ENCODE results near the gene KIR3DL1. TPM values are rescaled to one million over a fixed set of nuclear protein-coding genes. Genes with fewer than 3 reads are reported as not detected.
"Not testable (repeated sequence)": the region's sequence is repeated elsewhere in the genome, so short reads cannot be mapped to it uniquely, and the experiment has no call there.

KIR3DL1 gene
- total and polyA plus RNA-seq, 7 experiments from 2014 or later = 0.14 to 2.0 (median 1.1) TPM; not detected in 4

DNA sequence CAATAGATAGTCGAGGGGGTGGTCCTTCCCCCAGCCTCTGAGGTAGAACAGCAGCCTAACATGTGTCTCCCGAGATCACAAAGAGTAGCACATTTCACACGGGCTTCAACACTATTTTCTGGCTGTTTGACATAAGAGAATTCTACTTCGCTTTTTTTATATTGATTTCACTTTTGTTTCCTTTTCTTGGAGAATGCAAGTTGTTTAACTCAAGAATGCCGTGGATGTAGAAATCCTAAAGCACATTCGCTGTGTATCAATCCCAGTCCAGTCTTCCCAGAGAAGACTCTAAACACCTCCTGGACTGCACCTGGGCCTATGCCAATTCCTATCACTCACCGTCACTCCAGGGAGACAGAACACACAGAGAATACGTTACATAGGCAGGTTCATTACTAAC, 11.8 kb downstream of the KIR3DL1 start:
- intact Hi-C loops (cut with micrococcal nuclease); H3K4me1 Mint-ChIP-seq; H3K9me3 ChIP-seq (ENCODE audit: control insufficient read depth in 2 of 3, low read length in 3 of 3); POLR2A ChIA-PET; DNase-seq; H3K27me3 ChIP-seq (ENCODE audit: control insufficient read depth in 2 of 2, insufficient read depth in 2 of 2, low read length in 2 of 2); H3K4me3 ChIP-seq (ENCODE audit: low read length); H3K36me3 ChIP-seq (ENCODE audit: control insufficient read depth in 2 of 3, insufficient read depth in 3 of 3, low read length in 3 of 3); CTCF ChIA-PET; H3K36me3 Mint-ChIP-seq; H3K27ac Mint-ChIP-seq; H3K4me3 Mint-ChIP-seq; H3K4me1 ChIP-seq (ENCODE audit: control insufficient read depth in 2 of 2, insufficient read depth in 2 of 2, low read length in 2 of 2); H3K27ac ChIP-seq (ENCODE audit: low read depth, low read length); ATAC-seq: not testable (repeated sequence)
- peaks cover 0 to 23% (median 5%) of the 10 kb centered on the region in 11 donors for H3K9me3 Mint-ChIP-seq
- H3K27me3 Mint-ChIP-seq = peaks cover 3 to 41% (median 18%) of the 10 kb centered on the region in 5 donors

DNA sequence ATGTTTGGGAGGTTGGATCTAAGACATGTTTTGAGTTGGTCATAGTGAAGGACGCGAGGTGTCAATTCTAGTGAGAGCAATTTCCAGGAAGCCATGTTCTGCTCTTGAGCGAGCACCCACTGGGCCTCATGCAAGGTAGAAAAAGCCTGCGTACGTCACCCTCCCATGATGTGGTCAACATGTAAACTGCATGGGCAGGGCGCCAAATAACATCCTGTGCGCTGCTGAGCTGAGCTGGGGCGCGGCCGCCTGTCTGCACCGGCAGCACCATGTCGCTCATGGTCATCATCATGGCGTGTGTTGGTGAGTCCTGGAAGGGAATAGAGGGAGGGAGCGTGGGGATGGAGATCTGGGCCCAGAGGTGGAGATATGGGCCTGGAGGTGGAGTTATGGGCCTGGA, 16.2 kb downstream of the KIR3DL1 start, which contains the start of gene KIR2DS4:
TSS of gene KIR2DS4 (plus strand) at position 181 of the 400 bp plus-strand sequence.
- CTCF ChIA-PET; H3K36me3 Mint-ChIP-seq; H3K36me3 ChIP-seq (ENCODE audit: control insufficient read depth in 2 of 3, insufficient read depth in 3 of 3, low read length in 3 of 3); H3K9me3 ChIP-seq (ENCODE audit: control insufficient read depth in 2 of 3, low read length in 3 of 3); POLR2A ChIA-PET; H3K27ac Mint-ChIP-seq; H3K27me3 ChIP-seq (ENCODE audit: control insufficient read depth in 2 of 2, insufficient read depth in 2 of 2, low read length in 2 of 2); DNase-seq; H3K4me3 ChIP-seq (ENCODE audit: low read length); H3K4me1 Mint-ChIP-seq; H3K4me1 ChIP-seq (ENCODE audit: control insufficient read depth in 2 of 2, insufficient read depth in 2 of 2, low read length in 2 of 2); ATAC-seq; H3K27ac ChIP-seq (ENCODE audit: low read depth, low read length): not testable (repeated sequence)
- peak within 1 kb of the TSS in 1 of 10 donors; percentile 40 for H3K4me3 Mint-ChIP-seq
- H3K27me3 Mint-ChIP-seq = peaks cover 0 to 29% (median 12%) of the 10 kb centered on the region in 5 donors
- intact Hi-C loops (cut with micrococcal nuclease) = loop anchor here in 1 of 2 donors (10.0 kb wide), 1 partner anchor 78 kb away; no protein-coding TSS in a partner anchor
- H3K9me3 Mint-ChIP-seq = peaks cover 0 to 12% (median 3%) of the 10 kb centered on the region in 11 donors

DNA sequence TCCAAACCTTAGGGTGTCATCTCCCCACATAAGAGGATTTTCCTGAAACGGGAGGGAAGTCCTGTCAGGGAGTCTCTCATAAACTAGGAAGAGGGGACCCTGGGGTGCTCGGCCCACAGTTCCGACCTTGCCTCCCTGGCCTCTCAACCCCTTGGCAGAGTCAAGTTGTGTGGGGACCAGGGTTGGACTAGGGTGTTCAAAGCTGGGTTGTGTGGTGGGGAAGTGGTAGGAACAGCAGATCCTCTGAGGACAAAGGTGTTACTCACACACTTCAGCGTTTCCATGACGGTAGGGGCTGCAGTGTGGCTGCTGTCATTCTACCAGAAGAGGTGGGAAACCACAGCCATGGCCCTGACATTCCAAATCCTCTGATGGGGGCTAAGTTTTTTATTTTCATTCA, 18.9 kb downstream of the KIR3DL1 start:
- H3K4me1 ChIP-seq (ENCODE audit: control insufficient read depth in 2 of 2, insufficient read depth in 2 of 2, low read length in 2 of 2); CTCF ChIA-PET: not testable (repeated sequence)

DNA sequence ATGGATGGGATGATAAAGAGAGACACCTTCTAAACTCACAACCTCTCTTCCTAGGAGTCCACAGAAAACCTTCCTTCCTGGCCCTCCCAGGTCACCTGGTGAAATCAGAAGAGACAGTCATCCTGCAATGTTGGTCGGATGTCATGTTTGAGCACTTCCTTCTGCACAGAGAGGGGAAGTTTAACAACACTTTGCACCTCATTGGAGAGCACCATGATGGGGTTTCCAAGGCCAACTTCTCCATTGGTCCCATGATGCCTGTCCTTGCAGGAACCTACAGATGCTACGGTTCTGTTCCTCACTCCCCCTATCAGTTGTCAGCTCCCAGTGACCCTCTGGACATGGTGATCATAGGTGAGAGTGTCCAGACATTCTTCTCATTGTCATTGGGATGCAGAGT, 21.3 kb downstream of the KIR3DL1 start:
- H3K4me1 Mint-ChIP-seq; DNase-seq; H3K4me3 Mint-ChIP-seq; H3K9me3 Mint-ChIP-seq; H3K36me3 ChIP-seq (ENCODE audit: control insufficient read depth in 2 of 3, insufficient read depth in 3 of 3, low read length in 3 of 3); H3K27me3 ChIP-seq (ENCODE audit: control insufficient read depth in 2 of 2, insufficient read depth in 2 of 2, low read length in 2 of 2); H3K9me3 ChIP-seq (ENCODE audit: control insufficient read depth in 2 of 3, low read length in 3 of 3); POLR2A ChIA-PET; H3K4me3 ChIP-seq (ENCODE audit: low read length); H3K27ac ChIP-seq (ENCODE audit: low read depth, low read length); H3K4me1 ChIP-seq (ENCODE audit: control insufficient read depth in 2 of 2, insufficient read depth in 2 of 2, low read length in 2 of 2); H3K27ac Mint-ChIP-seq; H3K36me3 Mint-ChIP-seq; H3K27me3 Mint-ChIP-seq; CTCF ChIA-PET: not testable (repeated sequence)
- intact Hi-C loops (cut with micrococcal nuclease) = loop anchor here in 1 of 2 donors (10.0 kb wide), 1 partner anchor 83 kb away; no protein-coding TSS in a partner anchor
- peak; percentile 45 for ATAC-seq

More for the DNA sequence above, 18.9 kb downstream of the KIR3DL1 start:
- POLR2A ChIA-PET; H3K36me3 Mint-ChIP-seq; DNase-seq; H3K9me3 Mint-ChIP-seq; H3K4me3 Mint-ChIP-seq; H3K27ac Mint-ChIP-seq; H3K27me3 ChIP-seq (ENCODE audit: control insufficient read depth in 2 of 2, insufficient read depth in 2 of 2, low read length in 2 of 2); H3K4me3 ChIP-seq (ENCODE audit: low read length); H3K36me3 ChIP-seq (ENCODE audit: control insufficient read depth in 2 of 3, insufficient read depth in 3 of 3, low read length in 3 of 3); H3K27ac ChIP-seq (ENCODE audit: low read depth, low read length); H3K9me3 ChIP-seq (ENCODE audit: control insufficient read depth in 2 of 3, low read length in 3 of 3); ATAC-seq; H3K4me1 Mint-ChIP-seq: not testable (repeated sequence)
- intact Hi-C loops (cut with micrococcal nuclease) = loop anchor here in 1 of 2 donors (10.0 kb wide), 1 partner anchor 80 kb away; no protein-coding TSS in a partner anchor
- H3K27me3 Mint-ChIP-seq = peaks cover 0 to 15% (median 9%) of the 10 kb centered on the region in 5 donors

DNA sequence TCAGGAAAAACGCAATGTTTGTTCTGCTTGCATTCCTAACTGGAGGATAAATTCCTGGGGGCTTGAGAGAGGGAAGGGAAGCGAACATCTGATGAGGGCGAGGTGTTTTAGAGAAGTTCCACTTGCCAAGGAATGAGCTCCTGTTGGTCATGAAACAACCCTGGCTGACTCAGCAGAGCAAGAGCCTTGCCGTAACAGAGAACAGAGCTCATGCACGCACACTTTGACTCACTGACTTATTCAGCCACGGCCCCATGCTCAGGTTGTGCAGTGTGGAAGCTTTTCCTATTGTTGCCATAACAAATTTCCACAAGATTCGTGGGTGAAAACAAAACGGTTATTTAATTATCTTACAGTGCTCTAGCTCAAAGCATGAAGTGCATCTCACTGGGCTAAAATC, 26.9 kb downstream of the KIR3DL1 start:
- H3K27me3 ChIP-seq (ENCODE audit: control insufficient read depth in 2 of 2, insufficient read depth in 2 of 2, low read length in 2 of 2); H3K4me1 Mint-ChIP-seq; H3K4me3 ChIP-seq (ENCODE audit: low read length); H3K9me3 ChIP-seq (ENCODE audit: control insufficient read depth in 2 of 3, low read length in 3 of 3); H3K36me3 ChIP-seq (ENCODE audit: control insufficient read depth in 2 of 3, insufficient read depth in 3 of 3, low read length in 3 of 3); intact Hi-C loops (cut with micrococcal nuclease); H3K27ac Mint-ChIP-seq; H3K4me3 Mint-ChIP-seq; H3K4me1 ChIP-seq (ENCODE audit: control insufficient read depth in 2 of 2, insufficient read depth in 2 of 2, low read length in 2 of 2); POLR2A ChIA-PET; ATAC-seq; CTCF ChIA-PET; DNase-seq; H3K27ac ChIP-seq (ENCODE audit: low read depth, low read length); H3K36me3 Mint-ChIP-seq: not testable (repeated sequence)
- Mint-ChIP-seq H3K9me3 (peaks cover 0 to 29% (median 9%) of the 10 kb centered on the region in 11 donors), H3K27me3 (peaks cover 0 to 32% (median 17%) of the 10 kb centered on the region in 5 donors)

DNA sequence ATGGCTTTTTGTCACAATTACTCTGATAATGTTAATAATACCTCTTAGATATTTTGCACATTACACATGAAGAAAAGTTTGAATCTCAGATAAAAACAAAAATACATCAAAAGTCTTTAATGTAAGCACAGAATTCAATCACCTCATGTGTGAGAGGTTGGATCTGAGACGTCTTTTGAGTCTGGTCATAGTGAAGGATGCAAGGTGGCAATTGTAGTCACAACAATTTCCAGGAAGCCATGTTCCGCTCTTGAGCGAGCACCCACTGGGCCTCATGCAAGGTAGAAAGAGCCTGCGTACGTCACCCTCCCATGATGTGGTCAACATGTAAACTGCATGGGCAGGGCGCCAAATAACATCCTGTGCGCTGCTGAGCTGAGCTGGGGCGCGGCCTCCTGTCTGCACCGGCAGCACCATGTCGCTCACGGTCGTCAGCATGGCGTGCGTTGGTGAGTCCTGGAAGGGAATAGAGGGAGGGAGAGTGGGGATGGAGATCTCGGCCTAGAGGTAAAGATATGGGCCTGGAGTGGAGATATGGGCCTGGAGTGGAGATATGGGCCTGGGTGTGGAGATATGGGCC, 33.9 kb downstream of the KIR3DL1 start, which contains the start of gene KIR3DL2:
TSS of gene KIR3DL2 (plus strand) at position 383 of the 580 bp plus-strand sequence. CDS start at position 416, 33 bp downstream.
- H3K36me3 Mint-ChIP-seq; H3K4me1 Mint-ChIP-seq; H3K4me3 ChIP-seq (ENCODE audit: low read length); H3K27ac ChIP-seq (ENCODE audit: low read depth, low read length); intact Hi-C loops (cut with micrococcal nuclease); ATAC-seq; H3K36me3 ChIP-seq (ENCODE audit: control insufficient read depth in 2 of 3, insufficient read depth in 3 of 3, low read length in 3 of 3); CTCF ChIA-PET; POLR2A ChIA-PET; H3K4me1 ChIP-seq (ENCODE audit: control insufficient read depth in 2 of 2, insufficient read depth in 2 of 2, low read length in 2 of 2); H3K27me3 ChIP-seq (ENCODE audit: control insufficient read depth in 2 of 2, insufficient read depth in 2 of 2, low read length in 2 of 2); H3K9me3 ChIP-seq (ENCODE audit: control insufficient read depth in 2 of 3, low read length in 3 of 3): not testable (repeated sequence)
- Mint-ChIP-seq H3K9me3 (peaks cover 0 to 25% (median 9%) of the 10 kb centered on the region in 11 donors), H3K4me3 (peak within 1 kb of the TSS in 1 of 10 donors; percentile 60), H3K27me3 (peaks cover 0 to 49% (median 29%) of the 10 kb centered on the region in 5 donors), H3K27ac (peak within 1 kb of the TSS in 2 of 9 donors; percentile 5 to 45)
- peak in 1 of 9 donors; percentile 0 for DNase-seq

DNA sequence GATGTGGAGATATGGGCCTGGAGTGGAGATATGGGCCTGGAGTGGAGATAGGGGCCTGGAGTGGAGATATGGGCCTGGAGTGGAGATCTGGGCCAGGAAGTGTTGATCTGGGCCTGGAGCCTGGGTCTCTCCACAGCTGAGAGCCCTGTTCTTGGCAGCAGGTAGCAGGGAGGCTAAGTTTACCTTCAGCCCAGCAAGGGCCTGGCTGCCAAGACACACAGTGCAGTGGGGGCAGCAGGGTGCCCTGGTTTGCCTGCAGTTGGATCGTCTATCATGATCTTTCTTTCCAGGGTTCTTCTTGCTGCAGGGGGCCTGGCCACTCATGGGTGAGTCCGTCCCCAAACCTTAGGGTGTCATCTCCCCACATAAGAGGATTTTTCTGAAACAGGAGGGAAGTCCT, 34.7 kb downstream of the KIR3DL1 start:
- Mint-ChIP-seq H3K27ac (peak overlapping the region in 1 of 9 donors; percentile 5), H3K4me1 (peaks cover 0 to 9% (median 0%) of the 10 kb centered on the region in 7 donors), H3K9me3 (peaks cover 0 to 19% (median 9%) of the 10 kb centered on the region in 11 donors), H3K27me3 (peaks cover 0 to 56% (median 24%) of the 10 kb centered on the region in 5 donors), H3K36me3 (peaks cover 0 to 4% (median 0%) of the 10 kb centered on the region in 5 donors), H3K4me3 (no peak overlapping the region)
- no peaks in the 10 kb centered on the region for H3K36me3 ChIP-seq (ENCODE audit: control insufficient read depth in 2 of 3, insufficient read depth in 3 of 3, low read length in 3 of 3)
- no peaks in the 10 kb centered on the region for H3K4me1 ChIP-seq (ENCODE audit: control insufficient read depth in 2 of 2, insufficient read depth in 2 of 2, low read length in 2 of 2)
- ATAC-seq (no peak), DNase-seq (no peak)
- ChIA-PET CTCF (no interaction called here), POLR2A (no interaction called here)
- no peak overlapping the region for H3K4me3 ChIP-seq (ENCODE audit: low read length)
- H3K27me3 ChIP-seq (ENCODE audit: control insufficient read depth in 2 of 2, insufficient read depth in 2 of 2, low read length in 2 of 2) = no peaks in the 10 kb centered on the region
- intact Hi-C loops (cut with micrococcal nuclease) = no loop called here
- H3K9me3 ChIP-seq (ENCODE audit: control insufficient read depth in 2 of 3, low read length in 3 of 3) = no peaks in the 10 kb centered on the region
- H3K27ac ChIP-seq (ENCODE audit: low read depth, low read length) = no peak overlapping the region

Data from naive thymus-derived CD4-positive, alpha-beta T cell (primary cell).